ENCODE data around the gene RGR.

RGR gene

DNA sequence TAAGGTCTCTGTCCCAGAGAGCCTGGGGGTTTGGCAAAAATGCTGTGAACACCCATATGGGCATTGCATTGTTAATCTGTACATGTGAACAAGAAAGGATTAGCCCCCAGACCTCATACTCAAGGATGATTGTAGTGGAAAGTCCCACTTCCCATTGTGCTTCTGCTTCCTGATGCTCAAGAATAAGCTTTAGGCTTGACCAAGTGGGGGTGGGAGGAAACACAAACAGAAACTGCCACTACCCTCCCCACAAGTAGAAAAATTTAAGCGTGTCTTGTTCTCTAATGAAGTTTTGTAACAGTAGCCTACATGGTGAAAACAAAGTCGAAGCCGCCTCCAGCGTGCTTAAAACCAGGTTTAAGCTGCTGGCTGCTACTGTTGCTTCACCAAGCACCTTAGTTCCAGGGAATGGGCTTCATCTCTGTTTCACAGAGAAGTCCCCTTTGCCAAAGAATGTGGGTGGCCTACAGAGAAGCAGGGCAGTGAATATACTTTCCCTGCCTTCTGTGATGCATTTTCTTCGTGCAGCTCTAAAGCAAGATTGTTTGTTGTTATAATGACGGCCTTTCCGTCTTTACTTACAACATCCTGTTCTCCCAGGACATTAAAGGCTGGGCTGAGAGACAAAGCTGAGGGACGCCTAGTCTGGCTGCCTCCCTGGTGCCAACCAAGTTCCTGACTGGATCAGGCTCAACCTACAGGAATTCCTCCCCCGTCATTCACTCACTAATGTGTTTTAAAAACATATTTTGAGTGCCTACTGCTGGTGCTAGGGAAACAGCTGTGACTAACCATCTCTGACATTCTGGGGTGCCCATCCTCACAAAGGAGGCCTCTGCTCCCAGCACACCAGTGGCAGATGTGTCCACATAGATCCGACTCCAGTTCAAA is 51.5 kb downstream of the RGR start:
- no peaks in the 10 kb centered on the region for H3K36me3 ChIP-seq (ENCODE audit: low read depth)
- no peaks in the 10 kb centered on the region for H3K9me3 ChIP-seq (ENCODE audit: severe bottlenecking)
- no peak overlapping the region for H3K27ac ChIP-seq (ENCODE audit: poor library complexity, severe bottlenecking)
- no peaks in the 10 kb centered on the region for H3K4me1 ChIP-seq (ENCODE audit: insufficient read depth, poor library complexity, severe bottlenecking)
- no peak for DNase-seq (ENCODE audit: low spot score)
- no peaks in the 10 kb centered on the region for H3K27me3 ChIP-seq (ENCODE audit: insufficient read depth, poor library complexity, severe bottlenecking)
- 0 out of 3 replicates have a peak, but pooled peaks have one; percentile 33 for ATAC-seq (ENCODE audit: low read depth)
- no peak overlapping the region for H3K4me3 ChIP-seq (ENCODE audit: severe bottlenecking)
- TF ChIP-seq CTCF (IDR thresholded peaks at IDR 0.05; ENCODE audit: poor library complexity, severe bottlenecking) = no peak

GRCh38 chr10:84298057-84298456 is 53.2 kb downstream of the RGR start:
- Histone ChIP-seq H3K27ac (ENCODE audit: poor library complexity, severe bottlenecking) (no peak overlapping the region), H3K36me3 (ENCODE audit: low read depth) (no peaks in the 10 kb centered on the region), H3K27me3 (ENCODE audit: insufficient read depth, poor library complexity, severe bottlenecking) (no peaks in the 10 kb centered on the region), H3K4me1 (ENCODE audit: insufficient read depth, poor library complexity, severe bottlenecking) (no peaks in the 10 kb centered on the region), H3K9me3 (ENCODE audit: severe bottlenecking) (no peaks in the 10 kb centered on the region), H3K4me3 (ENCODE audit: severe bottlenecking) (no peak overlapping the region)
- no peak for ATAC-seq (ENCODE audit: low read depth)
- no peak for DNase-seq (ENCODE audit: low spot score)
- no peak for TF ChIP-seq CTCF (IDR thresholded peaks at IDR 0.05; ENCODE audit: poor library complexity, severe bottlenecking)

- DNase-seq (ENCODE audit: low spot score) (no peak), ATAC-seq (ENCODE audit: low read depth) (no peak)
- TF ChIP-seq CTCF (IDR thresholded peaks at IDR 0.05; ENCODE audit: poor library complexity, severe bottlenecking) = no peak
- Histone ChIP-seq H3K4me1 (ENCODE audit: insufficient read depth, poor library complexity, severe bottlenecking) (no peaks in the 10 kb centered on the region), H3K4me3 (ENCODE audit: severe bottlenecking) (no peak overlapping the region), H3K27ac (ENCODE audit: poor library complexity, severe bottlenecking) (no peak overlapping the region), H3K36me3 (ENCODE audit: low read depth) (no peaks in the 10 kb centered on the region), H3K27me3 (ENCODE audit: insufficient read depth, poor library complexity, severe bottlenecking) (no peaks in the 10 kb centered on the region), H3K9me3 (ENCODE audit: severe bottlenecking) (no peaks in the 10 kb centered on the region)
These were observed 57.4 kb downstream of the RGR start for GRCh38 chr10:84302223-84302622.

DNA sequence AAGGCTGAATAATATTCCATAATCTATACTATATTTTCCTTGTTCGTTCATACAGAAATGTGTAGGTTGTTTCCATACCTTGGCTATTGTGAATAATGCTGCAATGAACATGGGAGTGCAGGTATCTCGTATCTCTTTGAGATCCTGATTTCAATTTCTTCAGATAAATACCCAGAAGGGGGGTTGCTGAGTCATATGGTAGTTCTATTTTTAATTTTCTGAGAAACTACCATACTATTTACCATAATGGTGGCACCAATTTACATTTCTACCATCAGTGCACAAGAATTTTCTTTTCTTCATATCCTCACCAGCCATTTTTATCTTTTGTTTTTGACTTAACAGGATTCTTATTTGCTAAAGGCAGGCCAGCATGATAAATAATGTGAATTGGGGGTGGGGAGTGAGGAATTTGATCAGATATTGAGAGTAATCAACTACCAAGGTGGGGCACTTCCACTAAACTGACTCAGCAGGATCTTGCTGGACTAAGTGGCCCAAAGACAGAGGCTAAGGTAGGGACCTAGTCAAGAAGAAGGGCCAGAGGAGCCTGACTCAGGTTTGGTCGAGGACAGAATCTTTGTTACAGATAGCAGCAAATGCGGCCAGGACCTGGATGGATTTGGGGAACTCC is 62.0 kb downstream of the RGR start:
- no peak for DNase-seq (ENCODE audit: low spot score)
- Histone ChIP-seq H3K36me3 (ENCODE audit: low read depth) (no peaks in the 10 kb centered on the region), H3K9me3 (ENCODE audit: severe bottlenecking) (no peaks in the 10 kb centered on the region), H3K27ac (ENCODE audit: poor library complexity, severe bottlenecking) (no peak overlapping the region), H3K27me3 (ENCODE audit: insufficient read depth, poor library complexity, severe bottlenecking) (no peaks in the 10 kb centered on the region), H3K4me1 (ENCODE audit: insufficient read depth, poor library complexity, severe bottlenecking) (no peaks in the 10 kb centered on the region), H3K4me3 (ENCODE audit: severe bottlenecking) (no peak overlapping the region)
- ATAC-seq (ENCODE audit: low read depth) = no peak
- TF ChIP-seq CTCF (IDR thresholded peaks at IDR 0.05; ENCODE audit: poor library complexity, severe bottlenecking) = no peak

- DNase-seq (ENCODE audit: low spot score) = no peak
These were observed 63.2 kb downstream of the RGR start for GRCh38 chr10:84308021-84308420.

More at GRCh38 chr10:84308021-84308420, 63.2 kb downstream of the RGR start:
- Histone ChIP-seq H3K27ac (ENCODE audit: poor library complexity, severe bottlenecking) (no peak overlapping the region), H3K36me3 (ENCODE audit: low read depth) (no peaks in the 10 kb centered on the region), H3K4me1 (ENCODE audit: insufficient read depth, poor library complexity, severe bottlenecking) (no peaks in the 10 kb centered on the region), H3K9me3 (ENCODE audit: severe bottlenecking) (no peaks in the 10 kb centered on the region), H3K27me3 (ENCODE audit: insufficient read depth, poor library complexity, severe bottlenecking) (no peaks in the 10 kb centered on the region), H3K4me3 (ENCODE audit: severe bottlenecking) (no peak overlapping the region)
- TF ChIP-seq CTCF (IDR thresholded peaks at IDR 0.05; ENCODE audit: poor library complexity, severe bottlenecking) = no peak
- ATAC-seq (ENCODE audit: low read depth) = no peak
